Measurements from ENCODE around the gene CHMP2A. TPM values are rescaled to one million over a fixed set of nuclear protein-coding genes. Genes with fewer than 3 reads are reported as not detected.

Gene CHMP2A
- polyA plus RNA-seq, 2 of the 4 experiments (the other 2 are of a cell fraction) = 198 to 280 TPM

DNA sequence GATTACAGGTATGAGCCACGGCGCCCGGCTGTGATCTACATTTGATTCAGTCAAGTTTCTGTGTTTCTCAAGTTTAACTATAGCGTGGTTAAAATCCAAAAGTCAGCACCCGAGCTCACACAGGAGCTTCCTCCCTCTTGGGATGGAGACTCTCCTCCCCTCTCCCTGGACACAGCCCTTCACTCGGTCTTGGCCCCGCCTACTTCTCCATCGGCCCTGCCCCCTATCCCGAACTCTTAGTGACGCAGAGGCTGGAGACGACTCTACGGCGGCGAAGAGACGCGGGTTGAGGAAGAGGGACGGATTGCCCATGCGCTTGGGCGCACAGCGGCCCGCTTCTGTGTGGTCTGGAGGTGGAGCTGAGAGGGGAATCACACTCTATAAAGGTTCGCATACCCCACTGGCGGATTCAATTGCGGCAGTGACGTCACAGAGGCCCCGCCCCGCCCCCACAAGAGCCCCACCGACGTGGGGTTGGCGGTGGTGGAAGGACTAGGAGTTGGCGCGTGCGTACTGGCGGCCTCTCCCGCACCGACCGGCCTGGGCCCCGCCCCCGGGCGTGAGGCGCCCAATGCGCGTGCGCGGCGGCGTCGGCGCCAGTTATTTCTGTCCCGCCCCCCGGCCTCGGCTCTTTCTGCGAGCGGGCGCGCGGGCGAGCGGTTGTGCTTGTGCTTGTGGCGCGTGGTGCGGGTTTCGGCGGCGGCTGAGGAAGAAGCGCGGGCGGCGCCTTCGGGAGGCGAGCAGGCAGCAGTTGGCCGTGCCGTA lies 10.9 kb downstream of the CHMP2A start, which contains the start of gene TRIM28:
Gene TRIM28, plus strand, starts transcription at position 239 of the 765 bp plus-strand sequence. CDS start 694 bp downstream, outside the sequence.
- Histone ChIP-seq H3K9me3 (no peaks in the 10 kb centered on the region), H3K4me3 (peak within 1 kb of the TSS; percentile 97), H3K4me1 (peaks cover 23% of the 10 kb centered on the region), H3K4me2 (peak within 1 kb of the TSS; percentile 95), H3K27ac (peak within 1 kb of the TSS; percentile 87 to 95)
- 1% methylated on average over 25 of the region's 73 CpGs for WGBS (ENCODE audit: missing lambda C conversion rate)
- ATAC-seq (peak; percentile 93 to 97), DNase-seq (ENCODE audit: low read depth in 1 of 2, low spot score in 1 of 2) (peak; percentile 100), FAIRE-seq (peak; percentile 49)
- ChIA-PET CTCF (interaction anchor here (0.7 to 13.8 kb wide), 3 partner anchors 11 to 69 kb away, joined by 3 to 222 read pairs (median 6); partner anchors contain the start of genes CHMP2A and ZBTB45), POLR2A (interaction anchor here (0.7 to 4.1 kb wide), 26 partner anchors 9 to 725 kb away, joined by 3 to 184 read pairs (median 5); partner anchors contain the start of genes CHMP2A, MZF1, RNF225 and SLC27A5)
- no peak for TF ChIP-seq CBX8 (IDR thresholded peaks at IDR 0.05)
- no peak for TF ChIP-seq HDAC2 (IDR thresholded peaks at IDR 0.05)
- peak; percentile 50; the same call in 1 of the 2 replicates for TF ChIP-seq GATA3 (IDR thresholded peaks at IDR 0.05; ENCODE audit: borderline replicate concordance)
- no peak for TF ChIP-seq FOSB (CRISPR knock-in tag; IDR thresholded peaks at IDR 0.05)
- TF ChIP-seq, protein P1, sequence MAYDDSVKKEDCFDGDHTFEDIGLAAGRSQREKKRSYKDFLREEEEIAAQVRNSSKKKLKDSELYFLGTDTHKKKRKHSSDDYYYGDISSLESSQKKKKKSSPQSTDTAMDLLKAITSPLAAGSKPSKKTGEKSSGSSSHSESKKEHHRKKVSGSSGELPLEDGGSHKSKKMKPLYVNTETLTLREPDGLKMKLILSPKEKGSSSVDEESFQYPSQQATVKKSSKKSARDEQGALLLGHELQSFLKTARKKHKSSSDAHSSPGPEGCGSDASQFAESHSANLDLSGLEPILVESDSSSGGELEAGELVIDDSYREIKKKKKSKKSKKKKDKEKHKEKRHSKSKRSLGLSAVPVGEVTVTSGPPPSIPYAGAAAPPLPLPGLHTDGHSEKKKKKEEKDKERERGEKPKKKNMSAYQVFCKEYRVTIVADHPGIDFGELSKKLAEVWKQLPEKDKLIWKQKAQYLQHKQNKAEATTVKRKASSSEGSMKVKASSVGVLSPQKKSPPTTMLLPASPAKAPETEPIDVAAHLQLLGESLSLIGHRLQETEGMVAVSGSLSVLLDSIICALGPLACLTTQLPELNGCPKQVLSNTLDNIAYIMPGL (CRISPR knock-in tag; IDR thresholded peaks at IDR 0.05; ENCODE audit: borderline replicate concordance) = no peak
- no peak for TF ChIP-seq MAFK (IDR thresholded peaks at IDR 0.05; ENCODE audit: partially characterized antibody)
- TF ChIP-seq, protein P2, sequence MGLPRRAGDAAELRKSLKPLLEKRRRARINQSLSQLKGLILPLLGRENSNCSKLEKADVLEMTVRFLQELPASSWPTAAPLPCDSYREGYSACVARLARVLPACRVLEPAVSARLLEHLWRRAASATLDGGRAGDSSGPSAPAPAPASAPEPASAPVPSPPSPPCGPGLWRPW (IDR thresholded peaks at IDR 0.05) = no peak
- TF ChIP-seq HOXB13 (CRISPR knock-in tag; IDR thresholded peaks at IDR 0.05; ENCODE audit: low read depth) = no peak
- TF ChIP-seq, protein P3, sequence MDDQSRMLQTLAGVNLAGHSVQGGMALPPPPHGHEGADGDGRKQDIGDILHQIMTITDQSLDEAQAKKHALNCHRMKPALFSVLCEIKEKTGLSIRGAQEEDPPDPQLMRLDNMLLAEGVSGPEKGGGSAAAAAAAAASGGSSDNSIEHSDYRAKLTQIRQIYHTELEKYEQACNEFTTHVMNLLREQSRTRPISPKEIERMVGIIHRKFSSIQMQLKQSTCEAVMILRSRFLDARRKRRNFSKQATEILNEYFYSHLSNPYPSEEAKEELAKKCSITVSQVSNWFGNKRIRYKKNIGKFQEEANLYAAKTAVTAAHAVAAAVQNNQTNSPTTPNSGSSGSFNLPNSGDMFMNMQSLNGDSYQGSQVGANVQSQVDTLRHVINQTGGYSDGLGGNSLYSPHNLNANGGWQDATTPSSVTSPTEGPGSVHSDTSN (IDR thresholded peaks at IDR 0.05) = no peak; the same call in 1 of the 2 replicates
- TF ChIP-seq HOXB5 (CRISPR knock-in tag; IDR thresholded peaks at IDR 0.05) = no peak
- TF ChIP-seq NPAS2 (CRISPR knock-in tag; IDR thresholded peaks at IDR 0.05; ENCODE audit: borderline replicate concordance) = no peak
- no peak for TF ChIP-seq EHMT2 (IDR thresholded peaks at IDR 0.05; ENCODE audit: low read depth)
- no peak for TF ChIP-seq NR3C1 (IDR thresholded peaks at IDR 0.05)
- no peak for TF ChIP-seq RNF2 (IDR thresholded peaks at IDR 0.05; ENCODE audit: borderline replicate concordance, low read depth)
- TF ChIP-seq FOSL2 (IDR thresholded peaks at IDR 0.05) = no peak
- TF ChIP-seq FOSL2 (CRISPR knock-in tag; IDR thresholded peaks at IDR 0.05) = no peak
- TF ChIP-seq FOXS1 (CRISPR knock-in tag; IDR thresholded peaks at IDR 0.05) = no peak
- TF ChIP-seq ZFP36 (IDR thresholded peaks at IDR 0.05; ENCODE audit: borderline replicate concordance, partially characterized antibody) = no peak
- TF ChIP-seq POLR2A (IDR thresholded peaks at IDR 0.05; ENCODE audit: low read length) = peak; percentile 98
- no peak for TF ChIP-seq POLR2AphosphoS2 (conservative IDR thresholded peaks at IDR 0.05; ENCODE audit: low read length)
- no peak for TF ChIP-seq CEBPB (IDR thresholded peaks at IDR 0.05)
- TF ChIP-seq, protein P4, sequence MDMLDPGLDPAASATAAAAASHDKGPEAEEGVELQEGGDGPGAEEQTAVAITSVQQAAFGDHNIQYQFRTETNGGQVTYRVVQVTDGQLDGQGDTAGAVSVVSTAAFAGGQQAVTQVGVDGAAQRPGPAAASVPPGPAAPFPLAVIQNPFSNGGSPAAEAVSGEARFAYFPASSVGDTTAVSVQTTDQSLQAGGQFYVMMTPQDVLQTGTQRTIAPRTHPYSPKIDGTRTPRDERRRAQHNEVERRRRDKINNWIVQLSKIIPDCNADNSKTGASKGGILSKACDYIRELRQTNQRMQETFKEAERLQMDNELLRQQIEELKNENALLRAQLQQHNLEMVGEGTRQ (IDR thresholded peaks at IDR 0.05) = no peak
- no peak for TF ChIP-seq BHLHE40 (IDR thresholded peaks at IDR 0.05; ENCODE audit: low read depth, low read length)
- peak; percentile 94 to 100 for TF ChIP-seq JUN (IDR thresholded peaks at IDR 0.05)
- TF ChIP-seq EP300 (IDR thresholded peaks at IDR 0.05) = no peak
- no peak for TF ChIP-seq ZC3H11A (IDR thresholded peaks at IDR 0.05)
- TF ChIP-seq PHF8 (IDR thresholded peaks at IDR 0.05; ENCODE audit: borderline replicate concordance, low read depth) = peak; percentile 90
- TF ChIP-seq, protein P5, sequence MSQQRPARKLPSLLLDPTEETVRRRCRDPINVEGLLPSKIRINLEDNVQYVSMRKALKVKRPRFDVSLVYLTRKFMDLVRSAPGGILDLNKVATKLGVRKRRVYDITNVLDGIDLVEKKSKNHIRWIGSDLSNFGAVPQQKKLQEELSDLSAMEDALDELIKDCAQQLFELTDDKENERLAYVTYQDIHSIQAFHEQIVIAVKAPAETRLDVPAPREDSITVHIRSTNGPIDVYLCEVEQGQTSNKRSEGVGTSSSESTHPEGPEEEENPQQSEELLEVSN (IDR thresholded peaks at IDR 0.05; ENCODE audit: borderline replicate concordance, low read depth) = peak; percentile 75; the same call in 1 of the 2 replicates
- peak; percentile 13; the same call in 1 of the 2 replicates for TF ChIP-seq MAZ (IDR thresholded peaks at IDR 0.05; ENCODE audit: borderline replicate concordance, low read depth, low read length)
- no peak for TF ChIP-seq RCOR1 (IDR thresholded peaks at IDR 0.05; ENCODE audit: low read depth, low read length)
- TF ChIP-seq, protein P6, sequence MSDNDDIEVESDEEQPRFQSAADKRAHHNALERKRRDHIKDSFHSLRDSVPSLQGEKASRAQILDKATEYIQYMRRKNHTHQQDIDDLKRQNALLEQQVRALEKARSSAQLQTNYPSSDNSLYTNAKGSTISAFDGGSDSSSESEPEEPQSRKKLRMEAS (IDR thresholded peaks at IDR 0.05) = peak; percentile 68; the same call in 1 of the 2 replicates
- TF ChIP-seq, protein P7, sequence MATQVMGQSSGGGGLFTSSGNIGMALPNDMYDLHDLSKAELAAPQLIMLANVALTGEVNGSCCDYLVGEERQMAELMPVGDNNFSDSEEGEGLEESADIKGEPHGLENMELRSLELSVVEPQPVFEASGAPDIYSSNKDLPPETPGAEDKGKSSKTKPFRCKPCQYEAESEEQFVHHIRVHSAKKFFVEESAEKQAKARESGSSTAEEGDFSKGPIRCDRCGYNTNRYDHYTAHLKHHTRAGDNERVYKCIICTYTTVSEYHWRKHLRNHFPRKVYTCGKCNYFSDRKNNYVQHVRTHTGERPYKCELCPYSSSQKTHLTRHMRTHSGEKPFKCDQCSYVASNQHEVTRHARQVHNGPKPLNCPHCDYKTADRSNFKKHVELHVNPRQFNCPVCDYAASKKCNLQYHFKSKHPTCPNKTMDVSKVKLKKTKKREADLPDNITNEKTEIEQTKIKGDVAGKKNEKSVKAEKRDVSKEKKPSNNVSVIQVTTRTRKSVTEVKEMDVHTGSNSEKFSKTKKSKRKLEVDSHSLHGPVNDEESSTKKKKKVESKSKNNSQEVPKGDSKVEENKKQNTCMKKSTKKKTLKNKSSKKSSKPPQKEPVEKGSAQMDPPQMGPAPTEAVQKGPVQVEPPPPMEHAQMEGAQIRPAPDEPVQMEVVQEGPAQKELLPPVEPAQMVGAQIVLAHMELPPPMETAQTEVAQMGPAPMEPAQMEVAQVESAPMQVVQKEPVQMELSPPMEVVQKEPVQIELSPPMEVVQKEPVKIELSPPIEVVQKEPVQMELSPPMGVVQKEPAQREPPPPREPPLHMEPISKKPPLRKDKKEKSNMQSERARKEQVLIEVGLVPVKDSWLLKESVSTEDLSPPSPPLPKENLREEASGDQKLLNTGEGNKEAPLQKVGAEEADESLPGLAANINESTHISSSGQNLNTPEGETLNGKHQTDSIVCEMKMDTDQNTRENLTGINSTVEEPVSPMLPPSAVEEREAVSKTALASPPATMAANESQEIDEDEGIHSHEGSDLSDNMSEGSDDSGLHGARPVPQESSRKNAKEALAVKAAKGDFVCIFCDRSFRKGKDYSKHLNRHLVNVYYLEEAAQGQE (IDR thresholded peaks at IDR 0.05) = no peak

Data from A549 (cell line).